K562 (cell line): ENCODE data around the gene SETDB1. TPM values are rescaled to one million over a fixed set of nuclear protein-coding genes. Genes with fewer than 3 reads are reported as not detected.

Experiments
- CBX3 ChIP-seq, 2 experiments: IDR thresholded peaks; 1 replicate in 1 of 2; 2 replicates in 1 of 2; pipeline ENCODE4 v1.6.1; 2012; ENCODE audit warnings: inconsistent platforms in 2 of 2, low read length in 2 of 2, borderline replicate concordance in 1 of 2, control low read depth in 1 of 2
- CBX8 ChIP-seq: fragments of 200-600 bp; sonication (generic); IDR thresholded peaks from 2 replicates; pipeline ENCODE4 v1.6.1; 2012; ENCODE audit warnings: borderline replicate concordance, mixed run types, low read depth, mild to moderate bottlenecking, moderate library complexity, mixed read lengths, low read length, control low read depth, inconsistent platforms; ENCODE audit not compliant: poor library complexity, severe bottlenecking; ENCODE audit errors: extremely low read depth
- CC2D1A ChIP-seq: fragments of 450-650 bp; IDR thresholded peaks from 2 replicates; pipeline ENCODE4 v1.6.1; 2017; ENCODE audit warnings: mild to moderate bottlenecking
- CREB1 ChIP-seq, 2 experiments: sonication (generic) in 1 of 2; formaldehyde crosslinking in 1 of 2; IDR thresholded peaks; 2 replicates each; pipeline versions ENCODE4 v1.6.1 to v1.8.0; 2012 to 2022; ENCODE audit warnings: inconsistent platforms in 1 of 2, mild to moderate bottlenecking in 1 of 2, missing genetic modification reagents in 1 of 2, moderate library complexity in 1 of 2
- POLR2AphosphoS5 ChIP-seq: IDR thresholded peaks from 2 replicates; pipeline ENCODE4 v1.6.1; 2011; ENCODE audit warnings: mild to moderate bottlenecking, low read depth, low read length, moderate library complexity; ENCODE audit not compliant: control insufficient read depth, insufficient read depth
- RBM25 ChIP-seq: fragments of 200-400 bp; formaldehyde crosslinking; IDR thresholded peaks from 2 replicates; pipeline ENCODE4 v1.6.1; 2018; ENCODE audit warnings: low read length, low read depth, moderate library complexity; ENCODE audit not compliant: severe bottlenecking
- SMARCA5 ChIP-seq: fragments of 450-650 bp; IDR thresholded peaks from 2 replicates; pipeline ENCODE4 v1.6.1; 2016
- SMARCC2 ChIP-seq: fragments of 450-650 bp; IDR thresholded peaks from 2 replicates; pipeline ENCODE4 v1.6.1; 2017; ENCODE audit warnings: antibody characterized with exemption, moderate library complexity, mild to moderate bottlenecking, low read depth
- TAF7 ChIP-seq: fragments of 450-650 bp; IDR thresholded peaks from 2 replicates; pipeline ENCODE4 v1.6.1; 2016; ENCODE audit warnings: missing genetic modification characterization, missing compliant biosample characterization
- TBP ChIP-seq: optimal IDR thresholded peaks from 2 replicates; pipeline ENCODE3; 2011; ENCODE audit warnings: low read depth, low read length, improper control_type of control experiment
- THRAP3 ChIP-seq: fragments of 450-650 bp; IDR thresholded peaks from 2 replicates; pipeline ENCODE4 v1.6.1; 2016; ENCODE audit warnings: mild to moderate bottlenecking, inconsistent platforms, borderline replicate concordance
- TRIM28 ChIP-seq: fragments of 450-650 bp; IDR thresholded peaks from 2 replicates; pipeline ENCODE4 v1.6.1; 2017
- WHSC1 ChIP-seq: IDR thresholded peaks from one replicate; pipeline ENCODE4 v1.6.1; 2012; ENCODE audit warnings: low read length, control low read depth, inconsistent platforms
- YBX1 ChIP-seq: fragments of 450-650 bp; IDR thresholded peaks from 2 replicates; pipeline ENCODE4 v1.7.1; 2016; ENCODE audit warnings: mild to moderate bottlenecking
- ZNF311 ChIP-seq: fragments of 250-450 bp; sonication (Bioruptor Pico); IDR thresholded peaks from 2 replicates; pipeline ENCODE4 v1.4.0; 2020; ENCODE audit warnings: mild to moderate bottlenecking, moderate library complexity
- ZNF431 ChIP-seq: sonication (generic); formaldehyde crosslinking; IDR thresholded peaks from 2 replicates; pipeline ENCODE4 v1.8.0; 2022; ENCODE audit warnings: mild to moderate bottlenecking, missing genetic modification reagents
- ZNF586 ChIP-seq: fragments of 450-650 bp; formaldehyde crosslinking; conservative IDR thresholded peaks from 2 replicates; pipeline ENCODE4 v1.4.0; 2020; ENCODE audit warnings: mild to moderate bottlenecking, moderate library complexity
- polyA plus RNA-seq, 8 experiments: library from polyadenylated mRNA; depleted of rRNA in 4 of 8; stranded (reverse) in 5 of 8; unstranded in 3 of 8; fragments of >200 nt; fragmentation: Nextera tagmentation in 2 of 8; fragmentation: Illumina TruSeq in 1 of 8; extraction: Ambion mirVana in 2 of 8; extraction: Trizol in 1 of 8; gene quantifications; 2 replicates each; pipeline versions ENCODE4 v1.2.1 to v1.2.3, GENCODE V29; 2011 to 2014; ENCODE audit warnings: inconsistent platforms in 1 of 8, missing spikeins in 1 of 8
- total RNA-seq, 7 experiments: library from RNA; depleted of rRNA in 6 of 7; stranded (reverse); fragments of >200 nt in 6 of 7; fragmentation: Illumina TruSeq in 2 of 7; extraction: Trizol in 2 of 7; gene quantifications; 2 replicates each; pipeline versions ENCODE4 v1.2.1 to v1.2.3, GENCODE V29; 2011 to 2021; ENCODE audit warnings: low replicate concordance in 1 of 7
- TF ChIP-seq, protein P1 (sequence below): IDR thresholded peaks from 2 replicates; pipeline ENCODE4 v1.6.1; 2011; ENCODE audit warnings: borderline replicate concordance, low read depth, mild to moderate bottlenecking, moderate library complexity, low read length; ENCODE audit not compliant: insufficient read depth, poor library complexity, severe bottlenecking
- TF ChIP-seq, protein P2 (sequence below): fragments of 450-650 bp; IDR thresholded peaks from 2 replicates; pipeline ENCODE4 v1.6.1; 2018; ENCODE audit not compliant: partially characterized antibody
- TF ChIP-seq, protein P3 (sequence below): fragments of 450-650 bp; IDR thresholded peaks from 2 replicates; pipeline ENCODE4 v1.6.1; 2018; ENCODE audit warnings: mild to moderate bottlenecking, low read depth; ENCODE audit not compliant: partially characterized antibody
- TF ChIP-seq, protein P4 (sequence below): sonication (generic); formaldehyde crosslinking; IDR thresholded peaks from 2 replicates; pipeline ENCODE4 v1.8.1; 2023; ENCODE audit warnings: mild to moderate bottlenecking, missing genetic modification reagents, moderate library complexity

The SETDB1 gene
- total and polyA plus RNA-seq, 9 of the 15 experiments (the other 6 are each of a cell fraction or from before 2014, with no cell fraction given), result 21.5 to 64.4 (median 42.0) TPM

DNA sequence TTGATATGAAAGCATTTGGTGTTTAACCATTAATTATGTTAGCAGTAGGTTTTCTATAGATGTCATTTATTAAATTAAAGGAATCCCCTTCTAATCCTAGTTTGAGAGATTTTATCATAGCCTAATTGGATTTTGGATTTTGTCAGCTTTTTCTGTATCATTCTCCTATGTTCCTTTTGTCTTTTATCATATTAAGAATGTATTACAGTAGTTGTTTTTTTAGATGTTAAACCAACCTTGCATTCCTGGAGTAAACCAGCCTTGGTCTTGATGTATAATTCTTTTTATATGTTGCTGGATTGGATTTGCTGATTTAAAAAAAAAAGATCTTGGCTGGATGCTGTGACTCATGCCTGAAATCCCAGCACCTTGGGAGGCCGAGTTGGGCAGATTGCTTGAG lies 5.6 kb downstream of the SETDB1 start (continued):
- TF ChIP-seq, protein P1, sequence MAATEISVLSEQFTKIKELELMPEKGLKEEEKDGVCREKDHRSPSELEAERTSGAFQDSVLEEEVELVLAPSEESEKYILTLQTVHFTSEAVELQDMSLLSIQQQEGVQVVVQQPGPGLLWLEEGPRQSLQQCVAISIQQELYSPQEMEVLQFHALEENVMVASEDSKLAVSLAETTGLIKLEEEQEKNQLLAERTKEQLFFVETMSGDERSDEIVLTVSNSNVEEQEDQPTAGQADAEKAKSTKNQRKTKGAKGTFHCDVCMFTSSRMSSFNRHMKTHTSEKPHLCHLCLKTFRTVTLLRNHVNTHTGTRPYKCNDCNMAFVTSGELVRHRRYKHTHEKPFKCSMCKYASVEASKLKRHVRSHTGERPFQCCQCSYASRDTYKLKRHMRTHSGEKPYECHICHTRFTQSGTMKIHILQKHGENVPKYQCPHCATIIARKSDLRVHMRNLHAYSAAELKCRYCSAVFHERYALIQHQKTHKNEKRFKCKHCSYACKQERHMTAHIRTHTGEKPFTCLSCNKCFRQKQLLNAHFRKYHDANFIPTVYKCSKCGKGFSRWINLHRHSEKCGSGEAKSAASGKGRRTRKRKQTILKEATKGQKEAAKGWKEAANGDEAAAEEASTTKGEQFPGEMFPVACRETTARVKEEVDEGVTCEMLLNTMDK, result no peak
- TF ChIP-seq THRAP3 (no peak), TAF7 (tag) (no peak), ZNF431 (CRISPR knock-in tag) (no peak), RBM25 (peak; percentile 95), ZNF586 (CRISPR knock-in tag) (no peak), SMARCA5 (peak; percentile 78; the same call in 1 of the 2 replicates), CBX8 (no peak), TBP (no peak), CC2D1A (no peak), CREB1 (IDR thresholded peaks at IDR 0.05) (no peak), CREB1 (CRISPR knock-in tag; IDR thresholded peaks at IDR 0.05) (no peak), ZNF311 (CRISPR knock-in tag) (no peak), YBX1 (no peak), CBX3 (IDR thresholded peaks at IDR 0.05; ENCODE audit: borderline replicate concordance in 1 of 2, low read length in 2 of 2) (peak in 1 of 2 experiments; percentile 96; a peak in 2 of 3 replicates), SMARCC2 (no peak), TRIM28 (peak; percentile 93), POLR2AphosphoS5 (no peak), WHSC1 (no peak)
- TF ChIP-seq, protein P2, sequence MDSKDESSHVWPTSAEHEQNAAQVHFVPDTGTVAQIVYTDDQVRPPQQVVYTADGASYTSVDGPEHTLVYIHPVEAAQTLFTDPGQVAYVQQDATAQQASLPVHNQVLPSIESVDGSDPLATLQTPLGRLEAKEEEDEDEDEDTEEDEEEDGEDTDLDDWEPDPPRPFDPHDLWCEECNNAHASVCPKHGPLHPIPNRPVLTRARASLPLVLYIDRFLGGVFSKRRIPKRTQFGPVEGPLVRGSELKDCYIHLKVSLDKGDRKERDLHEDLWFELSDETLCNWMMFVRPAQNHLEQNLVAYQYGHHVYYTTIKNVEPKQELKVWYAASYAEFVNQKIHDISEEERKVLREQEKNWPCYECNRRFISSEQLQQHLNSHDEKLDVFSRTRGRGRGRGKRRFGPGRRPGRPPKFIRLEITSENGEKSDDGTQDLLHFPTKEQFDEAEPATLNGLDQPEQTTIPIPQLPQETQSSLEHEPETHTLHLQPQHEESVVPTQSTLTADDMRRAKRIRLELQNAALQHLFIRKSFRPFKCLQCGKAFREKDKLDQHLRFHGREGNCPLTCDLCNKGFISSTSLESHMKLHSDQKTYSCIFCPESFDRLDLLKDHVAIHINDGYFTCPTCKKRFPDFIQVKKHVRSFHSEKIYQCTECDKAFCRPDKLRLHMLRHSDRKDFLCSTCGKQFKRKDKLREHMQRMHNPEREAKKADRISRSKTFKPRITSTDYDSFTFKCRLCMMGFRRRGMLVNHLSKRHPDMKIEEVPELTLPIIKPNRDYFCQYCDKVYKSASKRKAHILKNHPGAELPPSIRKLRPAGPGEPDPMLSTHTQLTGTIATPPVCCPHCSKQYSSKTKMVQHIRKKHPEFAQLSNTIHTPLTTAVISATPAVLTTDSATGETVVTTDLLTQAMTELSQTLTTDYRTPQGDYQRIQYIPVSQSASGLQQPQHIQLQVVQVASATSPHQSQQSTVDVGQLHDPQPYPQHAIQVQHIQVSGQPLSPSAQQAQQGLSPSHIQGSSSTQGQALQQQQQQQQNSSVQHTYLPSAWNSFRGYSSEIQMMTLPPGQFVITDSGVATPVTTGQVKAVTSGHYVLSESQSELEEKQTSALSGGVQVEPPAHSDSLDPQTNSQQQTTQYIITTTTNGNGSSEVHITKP, result no peak
- TF ChIP-seq, protein P3, sequence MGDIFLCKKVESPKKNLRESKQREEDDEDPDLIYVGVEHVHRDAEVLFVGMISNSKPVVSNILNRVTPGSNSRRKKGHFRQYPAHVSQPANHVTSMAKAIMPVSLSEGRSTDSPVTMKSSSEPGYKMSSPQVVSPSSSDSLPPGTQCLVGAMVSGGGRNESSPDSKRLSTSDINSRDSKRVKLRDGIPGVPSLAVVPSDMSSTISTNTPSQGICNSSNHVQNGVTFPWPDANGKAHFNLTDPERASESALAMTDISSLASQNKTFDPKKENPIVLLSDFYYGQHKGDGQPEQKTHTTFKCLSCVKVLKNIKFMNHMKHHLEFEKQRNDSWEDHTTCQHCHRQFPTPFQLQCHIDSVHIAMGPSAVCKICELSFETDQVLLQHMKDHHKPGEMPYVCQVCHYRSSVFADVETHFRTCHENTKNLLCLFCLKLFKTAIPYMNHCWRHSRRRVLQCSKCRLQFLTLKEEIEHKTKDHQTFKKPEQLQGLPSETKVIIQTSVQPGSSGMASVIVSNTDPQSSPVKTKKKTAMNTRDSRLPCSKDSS, result peak; percentile 76
- TF ChIP-seq, protein P4, sequence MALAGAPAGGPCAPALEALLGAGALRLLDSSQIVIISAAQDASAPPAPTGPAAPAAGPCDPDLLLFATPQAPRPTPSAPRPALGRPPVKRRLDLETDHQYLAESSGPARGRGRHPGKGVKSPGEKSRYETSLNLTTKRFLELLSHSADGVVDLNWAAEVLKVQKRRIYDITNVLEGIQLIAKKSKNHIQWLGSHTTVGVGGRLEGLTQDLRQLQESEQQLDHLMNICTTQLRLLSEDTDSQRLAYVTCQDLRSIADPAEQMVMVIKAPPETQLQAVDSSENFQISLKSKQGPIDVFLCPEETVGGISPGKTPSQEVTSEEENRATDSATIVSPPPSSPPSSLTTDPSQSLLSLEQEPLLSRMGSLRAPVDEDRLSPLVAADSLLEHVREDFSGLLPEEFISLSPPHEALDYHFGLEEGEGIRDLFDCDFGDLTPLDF (CRISPR knock-in tag), result no peak
